HepG2 (cell line): ENCODE measurements around the gene IGFBP7. TPM values are rescaled to one million over a fixed set of nuclear protein-coding genes. Genes with fewer than 3 reads are reported as not detected.

Experiments used
- ATAC-seq: fragments of 200-7000 bp; cut with Tn5 transposase; 3 replicates; pipeline ENCODE4 v1.9.1; 2020; ENCODE audit warnings: mild to moderate bottlenecking, moderate library complexity
- BruUV-seq: library from RNA; stranded (reverse); fragments of 400-500 nt; replicated peaks from 2 replicates; lab custom pipeline; 2021; lab: Mats Ljungman, UMichigan
- CTCF ChIA-PET: fragments of 300-600 bp; formaldehyde crosslinking; extraction: SDS; loops from one replicate; lab custom pipeline; 2021; ENCODE audit warnings: low total read pairs, inconsistent platforms, low intra/inter-chr PET ratio; lab: Yijun Ruan, JAX
- POLR2A ChIA-PET: fragments of 350-600 bp; sonication (Branson Sonifier 250); formaldehyde crosslinking; loops from one replicate; lab custom pipeline; 2020; ENCODE audit warnings: antibody characterized with exemption, inconsistent platforms; lab: Yijun Ruan, JAX
- DNase-seq: peaks from one replicate; pipeline ENCODE4 v3.0.0-alpha.2; 2015; ENCODE audit warnings: low spot score
- FAIRE-seq: peaks from 3 replicates; lab custom pipeline; 2011; peaks lifted over from hg19 to GRCh38; lab: Jason Lieb, UNC
- H2AFZ ChIP-seq: one replicate; pipeline ENCODE4 v1.6.1; 2011; ENCODE audit warnings: low read length, inconsistent platforms
- H3K27ac ChIP-seq: fragments of 300-600 bp; 3 replicates; pipeline ENCODE4 v1.8.0; 2011; ENCODE audit warnings: mixed run types, mild to moderate bottlenecking, mixed read lengths, low read length, inconsistent platforms; ENCODE audit not compliant: insufficient read depth; ENCODE audit errors: extremely low read length
- H3K27me3 ChIP-seq, 2 experiments: fragments of 200-600 bp in 1 of 2; 2 replicates in 1 of 2; 3 replicates in 1 of 2; pipeline versions ENCODE4 v1.6.0 to v1.8.0; 2011; ENCODE audit warnings: low read length in 2 of 2, mild to moderate bottlenecking in 2 of 2, moderate library complexity in 2 of 2, inconsistent platforms in 1 of 2; ENCODE audit not compliant: insufficient read depth in 2 of 2, control insufficient read depth in 1 of 2
- H3K36me3 ChIP-seq, 2 experiments: fragments of 200-600 bp in 1 of 2; replicated peaks in 1 of 2; 2 replicates in 1 of 2; 3 replicates in 1 of 2; pipeline versions ENCODE4 v1.5.1 to v1.8.0; 2011; ENCODE audit warnings: low read length in 2 of 2, inconsistent platforms in 1 of 2; ENCODE audit not compliant: insufficient read depth in 2 of 2, control insufficient read depth in 1 of 2
- H3K4me1 ChIP-seq: 2 replicates; pipeline ENCODE4 v1.5.1; 2012; ENCODE audit warnings: low read length, inconsistent platforms; ENCODE audit not compliant: insufficient read depth
- H3K4me2 ChIP-seq: 2 replicates; pipeline ENCODE4 v1.6.0; 2011; ENCODE audit warnings: low read depth, low read length, inconsistent platforms
- H3K4me3 ChIP-seq, 3 experiments: fragments of 200-600 bp in 1 of 3; sonication (generic), shearing (Covaris generic) in 1 of 3; replicated peaks in 1 of 3; 2 replicates each; pipeline ENCODE4 v1.5.1; 2011 to 2016; ENCODE audit warnings: low read length in 3 of 3, inconsistent platforms in 2 of 3, low read depth in 2 of 3, mild to moderate bottlenecking in 2 of 3, control low read depth in 1 of 3, mixed read lengths in 1 of 3; ENCODE audit not compliant: insufficient read depth in 1 of 3
- H3K79me2 ChIP-seq: one replicate; pipeline ENCODE4 v1.6.1; 2011; ENCODE audit warnings: low read length, inconsistent platforms; ENCODE audit not compliant: insufficient read depth
- H3K9ac ChIP-seq: 2 replicates; pipeline ENCODE4 v1.6.0; 2011; ENCODE audit warnings: mild to moderate bottlenecking, low read depth, low read length, inconsistent platforms; ENCODE audit not compliant: insufficient read depth
- H3K9me3 ChIP-seq: 2 replicates; pipeline ENCODE4 v1.5.1; 2012; ENCODE audit warnings: mild to moderate bottlenecking, low read length
- H4K20me1 ChIP-seq: 2 replicates; pipeline ENCODE4 v1.6.0; 2011; ENCODE audit warnings: inconsistent platforms, mild to moderate bottlenecking, low read length, moderate library complexity; ENCODE audit not compliant: insufficient read depth
- ADNP ChIP-seq: sonication (generic); formaldehyde crosslinking; IDR thresholded peaks from 2 replicates; pipeline ENCODE4 v1.4.0; 2020; ENCODE audit warnings: missing genetic modification reagents
- AGO1 ChIP-seq: fragments of 200-400 bp; formaldehyde crosslinking; IDR thresholded peaks from 2 replicates; pipeline ENCODE4 v1.6.1; 2017; ENCODE audit warnings: mild to moderate bottlenecking, low read depth, low read length, moderate library complexity; ENCODE audit not compliant: poor library complexity, severe bottlenecking
- ATF4 ChIP-seq, 2 experiments: fragments of 450-650 bp in 1 of 2; sonication (generic) in 1 of 2; formaldehyde crosslinking; IDR thresholded peaks; 2 replicates each; pipeline versions ENCODE4 v1.5.0 to v1.8.0; 2020 to 2022; ENCODE audit warnings: mild to moderate bottlenecking in 1 of 2, missing genetic modification reagents in 1 of 2
- NFKB2 ChIP-seq: sonication (generic); formaldehyde crosslinking; IDR thresholded peaks from 2 replicates; pipeline ENCODE4 v1.4.0; 2020; ENCODE audit warnings: missing genetic modification reagents, borderline replicate concordance
- ZEB1 ChIP-seq: IDR thresholded peaks from 2 replicates; pipeline ENCODE4 v1.6.1; 2012; ENCODE audit warnings: mild to moderate bottlenecking, low read depth, inconsistent platforms; ENCODE audit not compliant: insufficient replicate concordance
- ZFP36L2 ChIP-seq: sonication (generic); formaldehyde crosslinking; IDR thresholded peaks from 2 replicates; pipeline ENCODE4 v1.4.0; 2020; ENCODE audit warnings: missing genetic modification reagents
- ZNF777 ChIP-seq: sonication (generic); formaldehyde crosslinking; IDR thresholded peaks from 2 replicates; pipeline ENCODE4 v1.4.0; 2020; ENCODE audit warnings: missing genetic modification reagents
- WGBS: methylation state at CpG from one replicate; pipeline ENCODE4 v1.1.6; 2017; ENCODE audit warnings: low lambda C conversion rate; 5-methylcytosine and 5-hydroxymethylcytosine counted together
- in situ Hi-C: cut with HindIII; loops from 2 replicates; pipeline ENCODE4 v1.10.0; 2017; ENCODE audit warnings: low pct_unique_long_range_greater_than_20kb; ENCODE audit not compliant: extremely low pct_ligation_motif_present
- intact Hi-C: fragments of 100-400 bp; cut with micrococcal nuclease; formaldehyde crosslinking; loops from one replicate; pipeline ENCODE4 v1.10.0; 2022; ENCODE audit not compliant: unreplicated experiment
- polyA plus RNA-seq, 8 experiments: library from polyadenylated mRNA; depleted of rRNA in 3 of 8; stranded (reverse) in 7 of 8; unstranded in 1 of 8; fragments of >200 nt; fragmentation: Illumina TruSeq in 4 of 8; extraction: Trizol in 4 of 8; gene quantifications; 2 replicates each; pipeline versions ENCODE4 v1.2.1 to v1.2.3, GENCODE V29; 2011 to 2016; ENCODE audit warnings: low read depth in 4 of 8, missing spikeins in 1 of 8, mixed read lengths in 1 of 8; ENCODE audit not compliant: insufficient read depth in 1 of 8
- total RNA-seq, 5 experiments: library from RNA; depleted of rRNA; stranded (reverse); fragments of >200 nt; fragmentation: Illumina TruSeq; extraction: Trizol; gene quantifications; 2 replicates each; pipeline ENCODE4 v1.2.3, GENCODE V29; 2016; ENCODE audit warnings: low read depth in 1 of 5
- TF ChIP-seq, protein P1 (sequence below): sonication (generic); formaldehyde crosslinking; IDR thresholded peaks from 2 replicates; pipeline ENCODE4 v1.4.0; 2020; ENCODE audit warnings: mild to moderate bottlenecking, missing genetic modification reagents
- TF ChIP-seq, protein P2 (sequence below): sonication (generic); formaldehyde crosslinking; IDR thresholded peaks from 2 replicates; pipeline ENCODE4 v1.5.0; 2020; ENCODE audit warnings: missing genetic modification reagents

Gene IGFBP7
- total and polyA plus RNA-seq, 2 of the 13 experiments (the other 11 are each of a cell fraction or from before 2014, with no cell fraction given): 1.1 to 1.3 TPM

DNA sequence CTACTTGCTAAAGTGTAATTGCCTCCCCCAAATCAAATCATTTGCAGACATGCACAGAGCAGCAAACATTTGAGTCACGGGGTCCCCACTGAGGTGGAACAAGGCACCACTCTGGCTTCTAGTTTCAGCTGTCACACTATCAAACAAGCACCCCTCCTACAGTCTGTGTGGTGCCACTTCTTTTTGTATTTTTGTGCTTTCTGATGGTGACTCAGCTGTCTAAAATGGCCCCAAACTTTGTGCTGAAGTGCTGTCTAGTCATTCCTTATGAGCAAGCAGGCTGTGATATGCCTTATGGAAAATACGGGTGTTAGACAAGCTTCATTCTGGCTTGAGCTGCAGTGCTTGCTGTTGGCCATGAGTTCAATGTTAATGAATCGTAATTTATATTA, 15.4 kb downstream of the IGFBP7 start:
- FAIRE-seq (no peak), DNase-seq (no peak), ATAC-seq (no peak)
- ChIA-PET POLR2A (no interaction called here), CTCF (no interaction called here)
- Histone ChIP-seq H3K79me2 (no peaks in the 10 kb centered on the region), H3K9ac (no peak overlapping the region), H3K27ac (no peak overlapping the region), H3K9me3 (no peaks in the 10 kb centered on the region), H2AFZ (no peak overlapping the region), H3K4me1 (peaks cover 19% of the 10 kb centered on the region), H3K4me3 (no peak overlapping the region), H3K4me2 (no peak overlapping the region), H3K36me3 (no peaks in the 10 kb centered on the region), H3K27me3 (peaks cover 0 to 1% of the 10 kb centered on the region in 2 experiments; a peak in 1 of 5 replicates), H4K20me1 (no peaks in the 10 kb centered on the region)
- in situ Hi-C loops: no loop called here
- BruUV-seq: no TSS peak
- 20% methylated on average over 3 of the region's 3 CpGs for WGBS
- intact Hi-C loops: no loop called here
- TF ChIP-seq ZNF777 (CRISPR knock-in tag): no peak
- no peak for TF ChIP-seq ZFP36L2
- TF ChIP-seq ADNP: no peak
- no peak for TF ChIP-seq AGO1
- TF ChIP-seq, protein P1, sequence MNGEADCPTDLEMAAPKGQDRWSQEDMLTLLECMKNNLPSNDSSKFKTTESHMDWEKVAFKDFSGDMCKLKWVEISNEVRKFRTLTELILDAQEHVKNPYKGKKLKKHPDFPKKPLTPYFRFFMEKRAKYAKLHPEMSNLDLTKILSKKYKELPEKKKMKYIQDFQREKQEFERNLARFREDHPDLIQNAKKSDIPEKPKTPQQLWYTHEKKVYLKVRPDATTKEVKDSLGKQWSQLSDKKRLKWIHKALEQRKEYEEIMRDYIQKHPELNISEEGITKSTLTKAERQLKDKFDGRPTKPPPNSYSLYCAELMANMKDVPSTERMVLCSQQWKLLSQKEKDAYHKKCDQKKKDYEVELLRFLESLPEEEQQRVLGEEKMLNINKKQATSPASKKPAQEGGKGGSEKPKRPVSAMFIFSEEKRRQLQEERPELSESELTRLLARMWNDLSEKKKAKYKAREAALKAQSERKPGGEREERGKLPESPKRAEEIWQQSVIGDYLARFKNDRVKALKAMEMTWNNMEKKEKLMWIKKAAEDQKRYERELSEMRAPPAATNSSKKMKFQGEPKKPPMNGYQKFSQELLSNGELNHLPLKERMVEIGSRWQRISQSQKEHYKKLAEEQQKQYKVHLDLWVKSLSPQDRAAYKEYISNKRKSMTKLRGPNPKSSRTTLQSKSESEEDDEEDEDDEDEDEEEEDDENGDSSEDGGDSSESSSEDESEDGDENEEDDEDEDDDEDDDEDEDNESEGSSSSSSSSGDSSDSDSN (CRISPR knock-in tag): no peak
- TF ChIP-seq NFKB2 (CRISPR knock-in tag): no peak
- TF ChIP-seq ATF4 (CRISPR knock-in tag; IDR thresholded peaks at IDR 0.05): no peak
- TF ChIP-seq, protein P2, sequence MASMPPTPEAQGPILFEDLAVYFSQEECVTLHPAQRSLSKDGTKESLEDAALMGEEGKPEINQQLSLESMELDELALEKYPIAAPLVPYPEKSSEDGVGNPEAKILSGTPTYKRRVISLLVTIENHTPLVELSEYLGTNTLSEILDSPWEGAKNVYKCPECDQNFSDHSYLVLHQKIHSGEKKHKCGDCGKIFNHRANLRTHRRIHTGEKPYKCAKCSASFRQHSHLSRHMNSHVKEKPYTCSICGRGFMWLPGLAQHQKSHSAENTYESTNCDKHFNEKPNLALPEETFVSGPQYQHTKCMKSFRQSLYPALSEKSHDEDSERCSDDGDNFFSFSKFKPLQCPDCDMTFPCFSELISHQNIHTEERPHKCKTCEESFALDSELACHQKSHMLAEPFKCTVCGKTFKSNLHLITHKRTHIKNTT (CRISPR knock-in tag): no peak
- TF ChIP-seq ZEB1: no peak
